ENCODE results near the gene CSTPP1.

- TF ChIP-seq CTCF (IDR thresholded peaks at IDR 0.05) (no peak), ZFX (IDR thresholded peaks at IDR 0.05; ENCODE audit: borderline replicate concordance) (no peak)
Measured at GRCh38 chr11:47052576-47052975, 116.0 kb downstream of the CSTPP1 start.

All from 22Rv1 (cell line).